Panc1 (cell line): ENCODE results near the gene NRM. TPM values are rescaled to one million over a fixed set of nuclear protein-coding genes. Genes with fewer than 3 reads are reported as not detected.

Source experiments
- ATAC-seq: fragments of 200-7000 bp; cut with Tn5 transposase; 2 replicates; pipeline ENCODE4 v1.9.1; 2020; ENCODE audit warnings: mild to moderate bottlenecking, moderate library complexity
- BruUV-seq: library from RNA; stranded (reverse); fragments of 400-500 nt; replicated peaks from 2 replicates; lab custom pipeline; 2021; lab: Mats Ljungman, UMichigan
- CTCF ChIA-PET: fragments of 300-600 bp; sonication (Branson Sonifier 250); formaldehyde crosslinking; loops from one replicate; lab custom pipeline; 2022; ENCODE audit warnings: antibody characterized with exemption; lab: Charles Lee
- POLR2A ChIA-PET: fragments of 300-600 bp; sonication (Branson Sonifier 250); formaldehyde crosslinking; loops from one replicate; lab custom pipeline; 2022; ENCODE audit warnings: antibody characterized with exemption; lab: Charles Lee
- DNase-seq: peaks from one replicate; pipeline ENCODE4 v3.0.0-alpha.2; 2010; ENCODE audit warnings: low read depth, low spot score
- H3K27ac ChIP-seq: 2 replicates; pipeline ENCODE4 v1.5.1; 2011; ENCODE audit warnings: mild to moderate bottlenecking, low read length, inconsistent platforms
- H3K27me3 ChIP-seq: fragments of 200-500 bp; sonication (Bioruptor generic); 2 replicates; pipeline ENCODE4 v1.6.0; 2014; ENCODE audit warnings: low read length, inconsistent platforms; ENCODE audit not compliant: control insufficient read depth, insufficient read depth
- H3K36me3 ChIP-seq: fragments of 200-500 bp; sonication (Bioruptor generic); 2 replicates; pipeline ENCODE4 v1.5.1; 2014; ENCODE audit warnings: inconsistent platforms, mild to moderate bottlenecking, low read length, moderate library complexity; ENCODE audit not compliant: control insufficient read depth, insufficient read depth
- H3K4me1 ChIP-seq: 2 replicates; pipeline ENCODE4 v1.5.1; 2011; ENCODE audit warnings: inconsistent platforms, mild to moderate bottlenecking, low read length, moderate library complexity; ENCODE audit not compliant: control insufficient read depth, insufficient read depth
- H3K4me3 ChIP-seq, 2 experiments: 2 replicates each; pipeline ENCODE4 v1.5.1; 2011 to 2012; ENCODE audit warnings: low read depth in 2 of 2, low read length in 2 of 2, mild to moderate bottlenecking in 2 of 2, inconsistent platforms in 1 of 2, moderate library complexity in 1 of 2
- H3K9me3 ChIP-seq: fragments of 200-500 bp; sonication (Bioruptor generic); 2 replicates; pipeline ENCODE4 v1.5.1; 2014; ENCODE audit warnings: low read depth, mild to moderate bottlenecking, inconsistent platforms, low read length, moderate library complexity; ENCODE audit not compliant: control insufficient read depth, insufficient read depth
- POLR2AphosphoS5 ChIP-seq: IDR thresholded peaks from 2 replicates; pipeline ENCODE4 v1.6.1; 2012; ENCODE audit warnings: mild to moderate bottlenecking, low read depth, low read length, moderate library complexity
- SIN3A ChIP-seq: IDR thresholded peaks from 2 replicates; pipeline ENCODE4 v1.6.1; 2012; ENCODE audit warnings: low read depth, mild to moderate bottlenecking, low read length, moderate library complexity, borderline replicate concordance; ENCODE audit not compliant: insufficient read depth
- TCF7L2 ChIP-seq: IDR thresholded peaks from 2 replicates; pipeline ENCODE4 v1.6.1; 2011; ENCODE audit warnings: mild to moderate bottlenecking, low read depth, low read length, inconsistent platforms
- in situ Hi-C: cut with HindIII; loops from 2 replicates; pipeline ENCODE4 v1.10.0; 2016; ENCODE audit warnings: low sequenced_read_pairs, low pct_unique_long_range_greater_than_20kb
- intact Hi-C: fragments of 100-400 bp; cut with micrococcal nuclease; formaldehyde crosslinking; loops from one replicate; pipeline ENCODE4 v1.10.0; 2022; ENCODE audit not compliant: unreplicated experiment
- total RNA-seq: library from RNA; stranded (reverse); gene quantifications from one replicate; pipeline ENCODE4 v1.2.1, GENCODE V29; 2021; ENCODE audit not compliant: unreplicated experiment
- TF ChIP-seq, protein P1 (sequence below): fragments of 450-650 bp; IDR thresholded peaks from 2 replicates; pipeline ENCODE4 v1.5.1; 2017; ENCODE audit warnings: mild to moderate bottlenecking
- TF ChIP-seq, protein P2 (sequence below), 2 experiments: IDR thresholded peaks; 2 replicates each; pipeline ENCODE4 v1.6.1; 2011 to 2012; ENCODE audit warnings: low read depth in 2 of 2, control low read depth in 1 of 2, low read length in 1 of 2, mild to moderate bottlenecking in 1 of 2, moderate library complexity in 1 of 2; ENCODE audit not compliant: insufficient read depth in 1 of 2

The NRM gene
- total RNA-seq, 1 experiment from 2014 or later, result 21.9 TPM

DNA sequence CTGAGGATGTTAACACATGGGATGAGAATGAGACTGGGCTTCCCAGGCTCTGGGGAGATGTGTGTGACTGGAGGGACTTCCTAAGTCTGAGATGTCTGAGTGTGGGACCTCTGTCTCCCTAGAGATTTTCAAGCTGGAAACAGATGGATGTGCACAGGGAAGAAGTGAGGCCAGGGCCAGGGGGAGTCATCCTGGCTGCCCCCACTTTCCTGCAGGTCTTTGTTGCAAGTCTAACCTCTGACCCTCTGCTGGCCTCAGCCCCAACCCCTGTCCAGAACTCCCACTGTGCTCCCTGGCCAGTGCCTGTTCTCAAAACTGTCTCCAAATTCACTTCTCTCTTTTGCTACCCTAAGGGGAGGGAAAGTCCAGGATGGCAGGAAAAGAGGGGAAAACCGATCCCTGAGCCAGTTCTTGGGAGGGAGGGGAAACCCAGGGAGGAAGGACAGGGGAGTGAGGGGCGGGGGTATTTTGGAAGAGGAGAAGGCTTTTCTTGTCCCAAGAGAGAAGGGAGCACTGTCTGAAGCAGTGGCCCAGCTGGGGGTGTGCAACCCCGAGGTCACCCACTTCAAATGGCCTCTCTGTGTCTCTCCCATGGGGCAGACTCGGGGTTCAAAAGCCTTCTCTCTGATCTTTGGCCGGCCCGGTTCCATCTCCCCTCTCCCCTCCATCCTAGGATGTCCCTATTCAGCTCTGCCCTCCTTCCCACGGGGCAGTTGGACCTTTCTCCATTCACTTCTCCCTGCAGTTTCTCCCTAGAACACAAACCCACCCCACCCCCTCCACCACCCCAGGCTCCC lies 7.4 kb downstream of the NRM start:
- peak overlapping the region; percentile 85 to 96 for H3K4me3 ChIP-seq
- H3K27ac ChIP-seq, result peak overlapping the region; percentile 96
- ChIA-PET CTCF (interaction anchor here (0.7 kb wide), 1 partner anchor 44 kb away, joined by 5 read pairs; no protein-coding TSS in a partner anchor), POLR2A (no interaction called here)
- H3K9me3 ChIP-seq, result no peaks in the 10 kb centered on the region
- no TSS peak for BruUV-seq
- ATAC-seq (no peak), DNase-seq (no peak)
- H3K36me3 ChIP-seq, result no peaks in the 10 kb centered on the region
- no peaks in the 10 kb centered on the region for H3K27me3 ChIP-seq
- in situ Hi-C loops (no loop called here), intact Hi-C loops (loop anchor here (5.0 kb wide), 1 partner anchor 404 kb away; no protein-coding TSS in a partner anchor)
- peaks cover 35% of the 10 kb centered on the region for H3K4me1 ChIP-seq
- TF ChIP-seq, protein P1, sequence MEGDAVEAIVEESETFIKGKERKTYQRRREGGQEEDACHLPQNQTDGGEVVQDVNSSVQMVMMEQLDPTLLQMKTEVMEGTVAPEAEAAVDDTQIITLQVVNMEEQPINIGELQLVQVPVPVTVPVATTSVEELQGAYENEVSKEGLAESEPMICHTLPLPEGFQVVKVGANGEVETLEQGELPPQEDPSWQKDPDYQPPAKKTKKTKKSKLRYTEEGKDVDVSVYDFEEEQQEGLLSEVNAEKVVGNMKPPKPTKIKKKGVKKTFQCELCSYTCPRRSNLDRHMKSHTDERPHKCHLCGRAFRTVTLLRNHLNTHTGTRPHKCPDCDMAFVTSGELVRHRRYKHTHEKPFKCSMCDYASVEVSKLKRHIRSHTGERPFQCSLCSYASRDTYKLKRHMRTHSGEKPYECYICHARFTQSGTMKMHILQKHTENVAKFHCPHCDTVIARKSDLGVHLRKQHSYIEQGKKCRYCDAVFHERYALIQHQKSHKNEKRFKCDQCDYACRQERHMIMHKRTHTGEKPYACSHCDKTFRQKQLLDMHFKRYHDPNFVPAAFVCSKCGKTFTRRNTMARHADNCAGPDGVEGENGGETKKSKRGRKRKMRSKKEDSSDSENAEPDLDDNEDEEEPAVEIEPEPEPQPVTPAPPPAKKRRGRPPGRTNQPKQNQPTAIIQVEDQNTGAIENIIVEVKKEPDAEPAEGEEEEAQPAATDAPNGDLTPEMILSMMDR, result no peak
- TF ChIP-seq POLR2AphosphoS5 (no peak), TCF7L2 (no peak), SIN3A (no peak)
- TF ChIP-seq, protein P2, sequence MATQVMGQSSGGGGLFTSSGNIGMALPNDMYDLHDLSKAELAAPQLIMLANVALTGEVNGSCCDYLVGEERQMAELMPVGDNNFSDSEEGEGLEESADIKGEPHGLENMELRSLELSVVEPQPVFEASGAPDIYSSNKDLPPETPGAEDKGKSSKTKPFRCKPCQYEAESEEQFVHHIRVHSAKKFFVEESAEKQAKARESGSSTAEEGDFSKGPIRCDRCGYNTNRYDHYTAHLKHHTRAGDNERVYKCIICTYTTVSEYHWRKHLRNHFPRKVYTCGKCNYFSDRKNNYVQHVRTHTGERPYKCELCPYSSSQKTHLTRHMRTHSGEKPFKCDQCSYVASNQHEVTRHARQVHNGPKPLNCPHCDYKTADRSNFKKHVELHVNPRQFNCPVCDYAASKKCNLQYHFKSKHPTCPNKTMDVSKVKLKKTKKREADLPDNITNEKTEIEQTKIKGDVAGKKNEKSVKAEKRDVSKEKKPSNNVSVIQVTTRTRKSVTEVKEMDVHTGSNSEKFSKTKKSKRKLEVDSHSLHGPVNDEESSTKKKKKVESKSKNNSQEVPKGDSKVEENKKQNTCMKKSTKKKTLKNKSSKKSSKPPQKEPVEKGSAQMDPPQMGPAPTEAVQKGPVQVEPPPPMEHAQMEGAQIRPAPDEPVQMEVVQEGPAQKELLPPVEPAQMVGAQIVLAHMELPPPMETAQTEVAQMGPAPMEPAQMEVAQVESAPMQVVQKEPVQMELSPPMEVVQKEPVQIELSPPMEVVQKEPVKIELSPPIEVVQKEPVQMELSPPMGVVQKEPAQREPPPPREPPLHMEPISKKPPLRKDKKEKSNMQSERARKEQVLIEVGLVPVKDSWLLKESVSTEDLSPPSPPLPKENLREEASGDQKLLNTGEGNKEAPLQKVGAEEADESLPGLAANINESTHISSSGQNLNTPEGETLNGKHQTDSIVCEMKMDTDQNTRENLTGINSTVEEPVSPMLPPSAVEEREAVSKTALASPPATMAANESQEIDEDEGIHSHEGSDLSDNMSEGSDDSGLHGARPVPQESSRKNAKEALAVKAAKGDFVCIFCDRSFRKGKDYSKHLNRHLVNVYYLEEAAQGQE (IDR thresholded peaks at IDR 0.05; ENCODE audit: insufficient read depth in 1 of 2, low read depth in 2 of 2, low read length in 1 of 2), result no peak

DNA sequence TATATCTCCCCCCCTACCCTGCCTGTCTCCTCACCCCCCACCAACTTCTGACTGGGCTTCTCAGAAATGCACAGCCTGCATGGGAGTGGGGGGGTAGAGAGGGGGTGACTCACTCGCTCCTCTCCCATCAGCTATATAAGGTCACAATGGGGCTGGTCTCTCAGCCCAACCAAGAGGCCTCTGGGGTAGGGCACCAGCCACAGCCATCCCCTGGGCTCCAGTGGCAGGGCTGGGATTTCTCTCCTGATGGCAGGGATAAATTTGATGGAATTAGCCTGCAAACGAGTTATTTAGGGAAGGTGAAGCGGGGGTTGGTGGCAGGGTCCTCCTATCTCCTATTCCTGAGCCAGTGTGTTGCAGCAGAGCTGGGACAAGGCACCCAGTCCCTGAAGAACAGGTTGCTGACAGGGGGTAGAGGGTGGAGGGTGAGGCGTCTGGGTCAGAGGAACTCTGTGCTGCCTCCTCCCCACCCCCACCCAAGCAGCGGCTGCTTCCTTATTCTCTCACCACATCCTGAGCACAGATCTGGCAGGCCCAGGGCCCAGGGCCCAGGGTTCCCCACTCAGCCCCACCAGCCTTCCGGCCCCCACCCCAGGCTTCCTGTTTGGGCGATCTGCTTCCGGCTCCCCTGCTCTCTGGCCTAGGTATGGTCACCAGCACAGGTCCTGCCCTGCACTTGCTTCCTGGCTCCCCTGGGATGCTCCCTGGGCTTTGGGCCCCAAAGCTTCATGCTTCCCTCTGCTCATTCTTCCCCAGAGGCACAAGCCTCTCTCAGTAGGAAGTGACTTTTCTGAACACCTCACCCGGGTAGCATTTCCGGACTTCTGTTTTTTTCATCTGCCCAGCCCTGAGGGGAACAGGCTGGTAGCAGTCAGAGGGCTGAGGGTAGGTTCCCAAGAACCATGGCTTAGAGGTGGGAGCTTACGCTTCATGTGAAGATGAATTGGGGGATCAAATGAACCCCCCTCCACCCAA lies 8.4 kb downstream of the NRM start:
- Histone ChIP-seq H3K4me3 (peak overlapping the region; percentile 85 to 96), H3K4me1 (peaks cover 30% of the 10 kb centered on the region)
- CTCF ChIA-PET, result interaction anchor here (0.6 to 1.0 kb wide), 2 partner anchors 19 to 46 kb away, joined by 3 to 4 read pairs; no protein-coding TSS in a partner anchor

More for the DNA sequence above, 8.4 kb downstream of the NRM start:
- ATAC-seq (peak; percentile 40), DNase-seq (peak; percentile 52)
- no TSS peak for BruUV-seq
- intact Hi-C loops (loop anchor here (5.0 kb wide), 1 partner anchor 405 kb away; no protein-coding TSS in a partner anchor), in situ Hi-C loops (no loop called here)
- TF ChIP-seq SIN3A (no peak), POLR2AphosphoS5 (peak; percentile 49; the same call in 1 of the 2 replicates)
- TF ChIP-seq, protein P2 (IDR thresholded peaks at IDR 0.05; ENCODE audit: insufficient read depth in 1 of 2, low read depth in 2 of 2, low read length in 1 of 2), result no peak
- Histone ChIP-seq H3K9me3 (no peaks in the 10 kb centered on the region), H3K27me3 (no peaks in the 10 kb centered on the region), H3K36me3 (no peaks in the 10 kb centered on the region), H3K27ac (peak overlapping the region; percentile 96)
- POLR2A ChIA-PET, result interaction anchor here (1.0 kb wide), 1 partner anchor 23 kb away, joined by 10 read pairs; no protein-coding TSS in a partner anchor
